GM23338 (cell line): ENCODE data around the gene ARMC8. TPM values are rescaled to one million over a fixed set of nuclear protein-coding genes. Genes with fewer than 3 reads are reported as not detected.

Experiments
- ATAC-seq: fragments of 200-7000 bp; cut with Tn5 transposase; 3 replicates; pipeline ENCODE4 v1.9.1; 2020
- DNase-seq: peaks from one replicate; pipeline ENCODE4 v3.0.0-alpha.2; 2015; ENCODE audit warnings: low spot score
- H2AFZ ChIP-seq: fragments of 200-600 bp; sonication (generic); 2 replicates; pipeline ENCODE4 v1.8.0; 2016; ENCODE audit warnings: antibody characterized with exemption, mild to moderate bottlenecking, moderate library complexity
- H3F3A ChIP-seq: fragments of 200-600 bp; sonication (generic); replicated peaks from 2 replicates; pipeline ENCODE4 v1.8.0; 2017; ENCODE audit warnings: antibody characterized with exemption, mixed run types, low read depth
- H3K27ac ChIP-seq: fragments of 200-600 bp; sonication (generic); 2 replicates; pipeline ENCODE4 v1.6.1; 2016; ENCODE audit warnings: low read depth
- H3K27me3 ChIP-seq: fragments of 200-600 bp; sonication (generic); 2 replicates; pipeline ENCODE4 v1.8.0; 2016; ENCODE audit warnings: mild to moderate bottlenecking, mixed run types, moderate library complexity; ENCODE audit not compliant: insufficient read depth
- H3K36me3 ChIP-seq: fragments of 200-600 bp; sonication (generic); 2 replicates; pipeline ENCODE4 v1.8.0; 2016; ENCODE audit warnings: mild to moderate bottlenecking; ENCODE audit not compliant: insufficient read depth
- H3K4me1 ChIP-seq: fragments of 200-600 bp; sonication (generic); 2 replicates; pipeline ENCODE4 v1.8.0; 2016; ENCODE audit warnings: mild to moderate bottlenecking, moderate library complexity; ENCODE audit not compliant: insufficient read depth
- H3K4me2 ChIP-seq: fragments of 200-600 bp; sonication (generic); 2 replicates; pipeline ENCODE4 v1.7.1; 2017; ENCODE audit warnings: mixed run types
- H3K4me3 ChIP-seq: fragments of 200-600 bp; sonication (generic); 2 replicates; pipeline ENCODE4 v1.6.1; 2016; ENCODE audit warnings: mixed run types
- H3K79me2 ChIP-seq: fragments of 200-600 bp; sonication (generic); replicated peaks from 2 replicates; pipeline ENCODE4 v1.8.0; 2017; ENCODE audit warnings: mild to moderate bottlenecking; ENCODE audit not compliant: insufficient read depth
- H3K9me2 ChIP-seq: fragments of 200-600 bp; sonication (generic); 2 replicates; pipeline ENCODE4 v1.8.0; 2017; ENCODE audit not compliant: insufficient read depth
- H4K20me1 ChIP-seq: fragments of 200-600 bp; sonication (generic); replicated peaks from 2 replicates; pipeline ENCODE4 v1.8.0; 2017; ENCODE audit warnings: mild to moderate bottlenecking; ENCODE audit not compliant: insufficient read depth
- H3K27ac Mint-ChIP-seq: 2 replicates; pipeline ENCODE4 v1.8.0; 2020; ENCODE audit warnings: inconsistent platforms, mild to moderate bottlenecking, moderate library complexity, mixed read lengths
- H3K27me3 Mint-ChIP-seq: 3 replicates; pipeline ENCODE4 v1.8.0; 2022; ENCODE audit warnings: low read depth, mild to moderate bottlenecking, moderate library complexity, mixed read lengths, inconsistent platforms; ENCODE audit not compliant: insufficient read depth, poor library complexity
- H3K36me3 Mint-ChIP-seq: 3 replicates; pipeline ENCODE4 v1.8.0; 2021; ENCODE audit warnings: low read depth, mild to moderate bottlenecking, inconsistent platforms, moderate library complexity, mixed read lengths
- H3K4me1 Mint-ChIP-seq: 3 replicates; pipeline ENCODE4 v1.8.0; 2020; ENCODE audit warnings: mild to moderate bottlenecking, inconsistent platforms, mixed read lengths
- H3K4me3 Mint-ChIP-seq: 3 replicates; pipeline ENCODE4 v1.8.0; 2021; ENCODE audit warnings: moderate library complexity, mild to moderate bottlenecking, inconsistent platforms, mixed read lengths
- H3K9me3 Mint-ChIP-seq: 3 replicates; pipeline ENCODE4 v1.8.0; 2020; ENCODE audit warnings: moderate library complexity, mild to moderate bottlenecking, inconsistent platforms, mixed read lengths
- CREB1 ChIP-seq: fragments of 250-450 bp; sonication (Bioruptor Pico); IDR thresholded peaks from 2 replicates; pipeline ENCODE4 v1.5.0; 2020; ENCODE audit warnings: low read depth, mild to moderate bottlenecking, moderate library complexity
- EZH2 ChIP-seq: fragments of 200-600 bp; sonication (generic); IDR thresholded peaks from one replicate; pipeline ENCODE4 v1.8.0; 2017; ENCODE audit warnings: antibody characterized with exemption, mild to moderate bottlenecking, low read depth; ENCODE audit not compliant: unreplicated experiment
- EZH2phosphoT487 ChIP-seq: fragments of 200-600 bp; sonication (generic); IDR thresholded peaks from one replicate; pipeline ENCODE4 v1.8.1; 2018; ENCODE audit warnings: antibody characterized with exemption; ENCODE audit not compliant: unreplicated experiment
- JUNB ChIP-seq: IDR thresholded peaks from one replicate; pipeline ENCODE4 v1.6.1; 2016; ENCODE audit warnings: antibody characterized with exemption; ENCODE audit not compliant: unreplicated experiment
- NANOG ChIP-seq: IDR thresholded peaks from 2 replicates; pipeline ENCODE4 v1.6.1; 2016; ENCODE audit warnings: antibody characterized with exemption, borderline replicate concordance
- ZNF114 ChIP-seq: fragments of 250-450 bp; sonication (Bioruptor Pico); IDR thresholded peaks from 2 replicates; pipeline ENCODE4 v1.5.0; 2020; ENCODE audit warnings: mild to moderate bottlenecking, moderate library complexity
- polyA plus RNA-seq: library from polyadenylated mRNA; unstranded; fragments of >200 nt; fragmentation: Nextera tagmentation; extraction: Ambion mirVana; gene quantifications from 2 replicates; pipeline ENCODE4 v1.2.1, GENCODE V29; 2016
- total RNA-seq: library from RNA; depleted of rRNA; stranded (reverse); fragments of >200 nt; shearing (Covaris generic); gene quantifications from 2 replicates; pipeline ENCODE4 v1.2.3, GENCODE V29; 2014
- TF ChIP-seq, protein P1 (sequence below): IDR thresholded peaks from 2 replicates; pipeline ENCODE4 v1.6.1; 2016; ENCODE audit warnings: antibody characterized with exemption
- TF ChIP-seq, protein P2 (sequence below), 2 experiments: fragments of 200-600 bp in 1 of 2; sonication (generic) in 1 of 2; conservative IDR thresholded peaks; 2 replicates each; pipeline versions ENCODE4 v1.5.1 to v1.6.1; 2016 to 2017; ENCODE audit warnings: antibody characterized with exemption in 2 of 2, low read depth in 2 of 2, mild to moderate bottlenecking in 2 of 2, moderate library complexity in 1 of 2
- TF ChIP-seq, protein P3 (sequence below): IDR thresholded peaks from one replicate; pipeline ENCODE4 v1.6.1; 2018; ENCODE audit warnings: antibody characterized with exemption; ENCODE audit not compliant: unreplicated experiment
- TF ChIP-seq, protein P4 (sequence below): fragments of 250-450 bp; sonication (Bioruptor Pico); IDR thresholded peaks from 2 replicates; pipeline ENCODE4 v1.5.0; 2020; ENCODE audit warnings: mild to moderate bottlenecking, moderate library complexity

Gene ARMC8
- total and polyA plus RNA-seq, 2 experiments from 2014 or later: 36.8 to 61.4 TPM

DNA sequence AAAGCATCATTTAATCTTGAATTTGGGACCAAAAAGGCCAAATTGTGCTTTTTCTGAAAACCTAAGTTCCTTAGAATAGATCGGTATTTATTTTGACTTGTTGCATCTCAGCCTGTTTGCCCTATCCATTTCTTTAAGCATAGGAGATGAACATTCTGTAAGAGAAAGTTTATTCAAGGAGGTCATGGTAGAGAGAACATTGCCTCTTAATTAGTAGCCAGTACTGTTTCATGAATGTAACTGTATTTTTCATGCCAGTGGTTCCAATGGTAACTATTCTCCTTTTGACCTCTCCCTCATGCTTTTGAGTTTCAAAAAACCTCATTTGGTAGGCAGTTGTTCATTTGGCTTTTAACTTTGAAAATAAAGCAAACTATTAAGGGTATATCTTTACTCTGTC, 55.4 kb downstream of the ARMC8 start:
- peaks cover 28% of the 10 kb centered on the region; the same call in 2 of the 3 replicates for H3K36me3 Mint-ChIP-seq
- Histone ChIP-seq H2AFZ (no peak overlapping the region), H3K4me1 (no peaks in the 10 kb centered on the region), H3K79me2 (no peaks in the 10 kb centered on the region), H3K9me2 (no peaks in the 10 kb centered on the region), H3K36me3 (peaks cover 8% of the 10 kb centered on the region; the same call in 1 of the 2 replicates), H3K27ac (no peak overlapping the region), H3K4me3 (no peak overlapping the region), H4K20me1 (no peaks in the 10 kb centered on the region; the same call in 1 of the 2 replicates), H3K4me2 (no peak overlapping the region), H3F3A (no peaks in the 10 kb centered on the region), H3K27me3 (no peaks in the 10 kb centered on the region)
- TF ChIP-seq ZNF114 (CRISPR knock-in tag): no peak
- TF ChIP-seq NANOG: no peak
- TF ChIP-seq, protein P1, sequence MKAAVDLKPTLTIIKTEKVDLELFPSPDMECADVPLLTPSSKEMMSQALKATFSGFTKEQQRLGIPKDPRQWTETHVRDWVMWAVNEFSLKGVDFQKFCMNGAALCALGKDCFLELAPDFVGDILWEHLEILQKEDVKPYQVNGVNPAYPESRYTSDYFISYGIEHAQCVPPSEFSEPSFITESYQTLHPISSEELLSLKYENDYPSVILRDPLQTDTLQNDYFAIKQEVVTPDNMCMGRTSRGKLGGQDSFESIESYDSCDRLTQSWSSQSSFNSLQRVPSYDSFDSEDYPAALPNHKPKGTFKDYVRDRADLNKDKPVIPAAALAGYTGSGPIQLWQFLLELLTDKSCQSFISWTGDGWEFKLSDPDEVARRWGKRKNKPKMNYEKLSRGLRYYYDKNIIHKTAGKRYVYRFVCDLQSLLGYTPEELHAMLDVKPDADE: no peak
- TF ChIP-seq JUNB: no peak
- TF ChIP-seq CREB1 (CRISPR knock-in tag): no peak
- TF ChIP-seq, protein P2, sequence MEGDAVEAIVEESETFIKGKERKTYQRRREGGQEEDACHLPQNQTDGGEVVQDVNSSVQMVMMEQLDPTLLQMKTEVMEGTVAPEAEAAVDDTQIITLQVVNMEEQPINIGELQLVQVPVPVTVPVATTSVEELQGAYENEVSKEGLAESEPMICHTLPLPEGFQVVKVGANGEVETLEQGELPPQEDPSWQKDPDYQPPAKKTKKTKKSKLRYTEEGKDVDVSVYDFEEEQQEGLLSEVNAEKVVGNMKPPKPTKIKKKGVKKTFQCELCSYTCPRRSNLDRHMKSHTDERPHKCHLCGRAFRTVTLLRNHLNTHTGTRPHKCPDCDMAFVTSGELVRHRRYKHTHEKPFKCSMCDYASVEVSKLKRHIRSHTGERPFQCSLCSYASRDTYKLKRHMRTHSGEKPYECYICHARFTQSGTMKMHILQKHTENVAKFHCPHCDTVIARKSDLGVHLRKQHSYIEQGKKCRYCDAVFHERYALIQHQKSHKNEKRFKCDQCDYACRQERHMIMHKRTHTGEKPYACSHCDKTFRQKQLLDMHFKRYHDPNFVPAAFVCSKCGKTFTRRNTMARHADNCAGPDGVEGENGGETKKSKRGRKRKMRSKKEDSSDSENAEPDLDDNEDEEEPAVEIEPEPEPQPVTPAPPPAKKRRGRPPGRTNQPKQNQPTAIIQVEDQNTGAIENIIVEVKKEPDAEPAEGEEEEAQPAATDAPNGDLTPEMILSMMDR (conservative IDR thresholded peaks at IDR 0.05; ENCODE audit: low read depth in 2 of 2): no peak
- TF ChIP-seq, protein P3, sequence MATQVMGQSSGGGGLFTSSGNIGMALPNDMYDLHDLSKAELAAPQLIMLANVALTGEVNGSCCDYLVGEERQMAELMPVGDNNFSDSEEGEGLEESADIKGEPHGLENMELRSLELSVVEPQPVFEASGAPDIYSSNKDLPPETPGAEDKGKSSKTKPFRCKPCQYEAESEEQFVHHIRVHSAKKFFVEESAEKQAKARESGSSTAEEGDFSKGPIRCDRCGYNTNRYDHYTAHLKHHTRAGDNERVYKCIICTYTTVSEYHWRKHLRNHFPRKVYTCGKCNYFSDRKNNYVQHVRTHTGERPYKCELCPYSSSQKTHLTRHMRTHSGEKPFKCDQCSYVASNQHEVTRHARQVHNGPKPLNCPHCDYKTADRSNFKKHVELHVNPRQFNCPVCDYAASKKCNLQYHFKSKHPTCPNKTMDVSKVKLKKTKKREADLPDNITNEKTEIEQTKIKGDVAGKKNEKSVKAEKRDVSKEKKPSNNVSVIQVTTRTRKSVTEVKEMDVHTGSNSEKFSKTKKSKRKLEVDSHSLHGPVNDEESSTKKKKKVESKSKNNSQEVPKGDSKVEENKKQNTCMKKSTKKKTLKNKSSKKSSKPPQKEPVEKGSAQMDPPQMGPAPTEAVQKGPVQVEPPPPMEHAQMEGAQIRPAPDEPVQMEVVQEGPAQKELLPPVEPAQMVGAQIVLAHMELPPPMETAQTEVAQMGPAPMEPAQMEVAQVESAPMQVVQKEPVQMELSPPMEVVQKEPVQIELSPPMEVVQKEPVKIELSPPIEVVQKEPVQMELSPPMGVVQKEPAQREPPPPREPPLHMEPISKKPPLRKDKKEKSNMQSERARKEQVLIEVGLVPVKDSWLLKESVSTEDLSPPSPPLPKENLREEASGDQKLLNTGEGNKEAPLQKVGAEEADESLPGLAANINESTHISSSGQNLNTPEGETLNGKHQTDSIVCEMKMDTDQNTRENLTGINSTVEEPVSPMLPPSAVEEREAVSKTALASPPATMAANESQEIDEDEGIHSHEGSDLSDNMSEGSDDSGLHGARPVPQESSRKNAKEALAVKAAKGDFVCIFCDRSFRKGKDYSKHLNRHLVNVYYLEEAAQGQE: no peak
- TF ChIP-seq EZH2phosphoT487: no peak
- TF ChIP-seq EZH2: no peak
- TF ChIP-seq, protein P4, sequence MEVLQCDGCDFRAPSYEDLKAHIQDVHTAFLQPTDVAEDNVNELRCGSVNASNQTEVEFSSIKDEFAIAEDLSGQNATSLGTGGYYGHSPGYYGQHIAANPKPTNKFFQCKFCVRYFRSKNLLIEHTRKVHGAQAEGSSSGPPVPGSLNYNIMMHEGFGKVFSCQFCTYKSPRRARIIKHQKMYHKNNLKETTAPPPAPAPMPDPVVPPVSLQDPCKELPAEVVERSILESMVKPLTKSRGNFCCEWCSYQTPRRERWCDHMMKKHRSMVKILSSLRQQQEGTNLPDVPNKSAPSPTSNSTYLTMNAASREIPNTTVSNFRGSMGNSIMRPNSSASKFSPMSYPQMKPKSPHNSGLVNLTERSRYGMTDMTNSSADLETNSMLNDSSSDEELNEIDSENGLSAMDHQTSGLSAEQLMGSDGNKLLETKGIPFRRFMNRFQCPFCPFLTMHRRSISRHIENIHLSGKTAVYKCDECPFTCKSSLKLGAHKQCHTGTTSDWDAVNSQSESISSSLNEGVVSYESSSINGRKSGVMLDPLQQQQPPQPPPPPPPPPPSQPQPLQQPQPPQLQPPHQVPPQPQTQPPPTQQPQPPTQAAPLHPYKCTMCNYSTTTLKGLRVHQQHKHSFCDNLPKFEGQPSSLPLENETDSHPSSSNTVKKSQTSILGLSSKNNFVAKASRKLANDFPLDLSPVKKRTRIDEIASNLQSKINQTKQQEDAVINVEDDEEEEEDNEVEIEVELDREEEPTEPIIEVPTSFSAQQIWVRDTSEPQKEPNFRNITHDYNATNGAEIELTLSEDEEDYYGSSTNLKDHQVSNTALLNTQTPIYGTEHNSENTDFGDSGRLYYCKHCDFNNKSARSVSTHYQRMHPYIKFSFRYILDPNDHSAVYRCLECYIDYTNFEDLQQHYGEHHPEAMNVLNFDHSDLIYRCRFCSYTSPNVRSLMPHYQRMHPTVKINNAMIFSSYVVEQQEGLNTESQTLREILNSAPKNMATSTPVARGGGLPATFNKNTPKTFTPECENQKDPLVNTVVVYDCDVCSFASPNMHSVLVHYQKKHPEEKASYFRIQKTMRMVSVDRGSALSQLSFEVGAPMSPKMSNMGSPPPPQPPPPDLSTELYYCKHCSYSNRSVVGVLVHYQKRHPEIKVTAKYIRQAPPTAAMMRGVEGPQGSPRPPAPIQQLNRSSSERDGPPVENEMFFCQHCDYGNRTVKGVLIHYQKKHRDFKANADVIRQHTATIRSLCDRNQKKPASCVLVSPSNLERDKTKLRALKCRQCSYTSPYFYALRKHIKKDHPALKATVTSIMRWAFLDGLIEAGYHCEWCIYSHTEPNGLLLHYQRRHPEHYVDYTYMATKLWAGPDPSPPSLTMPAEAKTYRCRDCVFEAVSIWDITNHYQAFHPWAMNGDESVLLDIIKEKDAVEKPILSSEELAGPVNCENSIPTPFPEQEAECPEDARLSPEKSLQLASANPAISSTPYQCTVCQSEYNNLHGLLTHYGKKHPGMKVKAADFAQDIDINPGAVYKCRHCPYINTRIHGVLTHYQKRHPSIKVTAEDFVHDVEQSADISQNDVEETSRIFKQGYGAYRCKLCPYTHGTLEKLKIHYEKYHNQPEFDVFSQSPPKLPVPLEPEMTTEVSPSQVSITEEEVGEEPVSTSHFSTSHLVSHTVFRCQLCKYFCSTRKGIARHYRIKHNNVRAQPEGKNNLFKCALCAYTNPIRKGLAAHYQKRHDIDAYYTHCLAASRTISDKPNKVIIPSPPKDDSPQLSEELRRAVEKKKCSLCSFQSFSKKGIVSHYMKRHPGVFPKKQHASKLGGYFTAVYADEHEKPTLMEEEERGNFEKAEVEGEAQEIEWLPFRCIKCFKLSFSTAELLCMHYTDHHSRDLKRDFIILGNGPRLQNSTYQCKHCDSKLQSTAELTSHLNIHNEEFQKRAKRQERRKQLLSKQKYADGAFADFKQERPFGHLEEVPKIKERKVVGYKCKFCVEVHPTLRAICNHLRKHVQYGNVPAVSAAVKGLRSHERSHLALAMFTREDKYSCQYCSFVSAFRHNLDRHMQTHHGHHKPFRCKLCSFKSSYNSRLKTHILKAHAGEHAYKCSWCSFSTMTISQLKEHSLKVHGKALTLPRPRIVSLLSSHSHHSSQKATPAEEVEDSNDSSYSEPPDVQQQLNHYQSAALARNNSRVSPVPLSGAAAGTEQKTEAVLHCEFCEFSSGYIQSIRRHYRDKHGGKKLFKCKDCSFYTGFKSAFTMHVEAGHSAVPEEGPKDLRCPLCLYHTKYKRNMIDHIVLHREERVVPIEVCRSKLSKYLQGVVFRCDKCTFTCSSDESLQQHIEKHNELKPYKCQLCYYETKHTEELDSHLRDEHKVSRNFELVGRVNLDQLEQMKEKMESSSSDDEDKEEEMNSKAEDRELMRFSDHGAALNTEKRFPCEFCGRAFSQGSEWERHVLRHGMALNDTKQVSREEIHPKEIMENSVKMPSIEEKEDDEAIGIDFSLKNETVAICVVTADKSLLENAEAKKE (CRISPR knock-in tag): no peak
- H3K9me3 Mint-ChIP-seq: no peaks in the 10 kb centered on the region
- ATAC-seq: no peak
- H3K27me3 Mint-ChIP-seq: peaks cover 3% of the 10 kb centered on the region
- DNase-seq: no peak
- no peak overlapping the region for H3K27ac Mint-ChIP-seq
- H3K4me1 Mint-ChIP-seq: no peaks in the 10 kb centered on the region
- no peak overlapping the region for H3K4me3 Mint-ChIP-seq
